Muscle of arm (tissue), 12 donors: ENCODE data around the gene CLINT1. TPM values are rescaled to one million over a fixed set of nuclear protein-coding genes. Genes with fewer than 3 reads are reported as not detected.

Source experiments
- DNase-seq: peaks from one replicate; pipeline ENCODE4 v3.0.0-alpha.2; 2013
- polyA plus RNA-seq, 12 donors: library from polyadenylated mRNA; unstranded; fragments of 120-200 nt; gene quantifications; one replicate each; pipeline ENCODE4 v1.2.1, GENCODE V29; 2013; ENCODE audit not compliant: insufficient read length in 12 of 12

The CLINT1 gene
- polyA plus RNA-seq, 12 donors = 54.0 to 106 (median 75.1) TPM; not detected in 1

- no peak for DNase-seq
Observed at GRCh38 chr5:157823655-157824054, 35.3 kb downstream of the CLINT1 start.

GRCh38 chr5:157821822-157822622, 36.9 kb downstream of the CLINT1 start:
- DNase-seq = no peak

GRCh38 chr5:157821405-157821804, 37.5 kb downstream of the CLINT1 start:
- no peak for DNase-seq

GRCh38 chr5:157820593-157821252, 38.2 kb downstream of the CLINT1 start:
- peak; percentile 62 for DNase-seq

- no peak for DNase-seq
Observed at GRCh38 chr5:157819502-157820115, 39.3 kb downstream of the CLINT1 start.

- no peak for DNase-seq
Observed at GRCh38 chr5:157818368-157818767, 40.6 kb downstream of the CLINT1 start.

- DNase-seq = no peak
Observed at GRCh38 chr5:157817928-157818327, 41.0 kb downstream of the CLINT1 start.

GRCh38 chr5:157817387-157817702, 41.6 kb downstream of the CLINT1 start:
- DNase-seq = no peak

- no peak for DNase-seq
Observed at GRCh38 chr5:157816682-157817386, 42.1 kb downstream of the CLINT1 start.

- DNase-seq = no peak
Observed at GRCh38 chr5:157812086-157812485, 46.9 kb downstream of the CLINT1 start.

- no peak for DNase-seq
Observed at GRCh38 chr5:157808043-157808442, 50.9 kb downstream of the CLINT1 start.

- no peak for DNase-seq
Observed at GRCh38 chr5:157802736-157803135, 56.2 kb downstream of the CLINT1 start.

- no peak for DNase-seq
Observed at GRCh38 chr5:157800137-157800536, 58.8 kb downstream of the CLINT1 start.

- DNase-seq = no peak
Observed at GRCh38 chr5:157799578-157799977, 59.4 kb downstream of the CLINT1 start.

- no peak for DNase-seq
Observed at GRCh38 chr5:157793301-157793700, 65.6 kb downstream of the CLINT1 start.

- no peak for DNase-seq
Observed at GRCh38 chr5:157785801-157786200, 73.1 kb downstream of the CLINT1 start.

GRCh38 chr5:157779221-157779620, 79.7 kb downstream of the CLINT1 start:
- no peak for DNase-seq

GRCh38 chr5:157778121-157778805, 80.7 kb downstream of the CLINT1 start:
- no peak for DNase-seq

GRCh38 chr5:157772127-157772526, 86.8 kb downstream of the CLINT1 start:
- no peak for DNase-seq

- DNase-seq = no peak
Observed at GRCh38 chr5:157770665-157771064, 88.3 kb downstream of the CLINT1 start.

- DNase-seq = no peak
Observed at GRCh38 chr5:157767689-157768088, 91.3 kb downstream of the CLINT1 start.

- DNase-seq = no peak
Observed at GRCh38 chr5:157766902-157767301, 92.0 kb downstream of the CLINT1 start.
